Mucosa of gallbladder (tissue), 1 donor: Measurements from ENCODE around the gene HEATR5A. TPM values are rescaled to one million over a fixed set of nuclear protein-coding genes. Genes with fewer than 3 reads are reported as not detected.
"Not testable (repeated sequence)": the region's sequence is repeated elsewhere in the genome, so short reads cannot be mapped to it uniquely, and the experiment has no call there.

Experiments
- DNase-seq: peaks from one replicate; pipeline ENCODE4 v3.0.0-alpha.2; 2020; ENCODE audit warnings: low spot score
- total RNA-seq: library from RNA; stranded (reverse); gene quantifications from one replicate; pipeline ENCODE4 v1.2.1, GENCODE V29; 2021
- donor health status: DM: no; HTN: no; CAD: no.

HEATR5A gene
- total RNA-seq, 1 donor from 2014 or later, result 41.6 TPM

DNA sequence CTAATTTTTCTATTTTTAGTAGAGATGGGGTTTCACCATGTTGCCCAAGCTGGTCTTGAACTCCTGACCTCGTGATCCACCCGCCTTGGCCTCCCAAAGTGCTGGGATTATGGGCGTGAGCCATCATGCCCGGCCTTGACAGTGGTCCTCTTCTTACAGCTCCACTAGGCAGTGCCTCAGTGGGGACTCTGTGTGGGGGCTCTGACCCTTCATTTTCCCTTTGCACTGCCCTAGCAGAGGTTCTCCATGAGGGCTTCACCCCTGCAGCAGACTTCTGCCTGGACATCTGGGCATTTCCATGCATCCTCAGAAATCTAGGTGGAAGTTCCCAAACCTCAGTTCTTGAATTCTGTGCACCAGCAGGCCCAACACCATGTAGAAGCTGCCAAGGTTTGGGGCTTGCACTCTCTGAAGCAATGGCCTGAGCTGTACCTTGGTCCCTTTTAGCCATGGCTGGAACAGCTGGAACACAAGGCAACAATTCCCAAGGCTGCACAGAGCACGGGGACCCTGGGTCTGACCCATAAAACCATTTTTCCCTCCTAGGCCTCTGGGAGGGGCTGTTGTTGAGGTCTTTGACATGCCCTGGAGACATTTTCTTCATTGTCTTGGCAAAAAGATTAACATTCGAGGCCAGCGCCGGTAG, 90.4 kb downstream of the HEATR5A start:
- not testable (repeated sequence) for DNase-seq

GRCh38 chr14:31326111-31326510, 94.2 kb downstream of the HEATR5A start:
- DNase-seq, result no peak

DNA sequence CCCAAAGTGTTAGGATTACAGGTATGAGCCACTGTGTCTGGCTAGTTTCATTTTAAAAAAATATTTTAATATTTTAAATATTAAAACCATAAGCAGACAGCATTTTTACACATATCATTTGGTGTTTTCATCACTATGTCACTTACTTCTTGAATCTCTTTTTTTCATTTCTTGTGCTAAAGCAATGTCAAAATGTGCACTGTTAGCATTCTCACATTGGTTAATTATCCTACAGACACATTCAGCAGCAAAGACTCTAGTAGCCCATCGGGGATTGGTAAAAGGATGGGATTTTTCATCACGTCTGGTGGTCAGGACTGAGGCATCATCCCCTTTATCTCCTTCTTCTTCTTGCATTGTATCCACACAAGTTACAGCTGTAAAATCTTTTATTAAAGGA, 96.9 kb downstream of the HEATR5A start:
- no peak for DNase-seq

GRCh38 chr14:31320922-31321766, 99.2 kb downstream of the HEATR5A start:
- no peak for DNase-seq

DNA sequence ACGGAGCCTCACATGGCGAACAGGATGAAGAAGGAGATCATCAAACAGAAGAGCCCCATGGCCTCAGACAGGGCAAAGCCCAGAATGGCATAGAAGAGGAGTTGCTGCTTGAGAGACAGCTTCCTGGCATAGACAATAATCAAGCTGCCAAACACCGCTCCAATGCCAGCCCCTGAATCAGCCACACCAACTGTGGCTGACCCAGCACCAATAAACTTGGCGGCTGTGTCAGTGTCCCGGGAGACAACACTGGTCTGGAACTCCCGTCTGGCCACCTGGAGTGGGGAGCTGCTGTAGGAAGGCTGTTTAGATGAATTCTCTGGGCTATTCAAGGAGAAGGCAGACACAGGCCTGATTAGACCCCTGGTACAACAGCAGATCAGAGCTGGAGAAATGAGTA, 100.1 kb downstream of the HEATR5A start:
- no peak for DNase-seq

GRCh38 chr14:31319701-31320100, 100.6 kb downstream of the HEATR5A start:
- DNase-seq, result no peak

DNA sequence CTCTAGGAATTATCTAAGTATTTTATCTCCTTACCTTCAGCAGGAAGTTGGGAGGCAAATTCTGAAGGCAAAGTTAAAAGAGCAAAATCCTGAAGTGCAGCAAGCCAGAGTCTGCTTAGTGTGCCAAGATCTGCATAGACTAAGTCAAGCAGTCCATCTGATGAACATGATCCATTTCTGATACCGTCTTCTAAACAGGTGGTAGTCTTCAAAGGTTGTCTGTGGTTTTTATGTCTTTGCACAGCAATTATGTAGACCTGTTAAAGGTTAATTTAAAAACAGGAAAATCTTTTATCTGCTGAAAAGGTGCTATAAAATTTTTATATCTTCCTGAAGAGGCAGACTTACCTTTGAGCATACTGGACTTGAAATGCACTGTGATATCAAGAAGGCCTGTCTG, 107.4 kb downstream of the HEATR5A start:
- DNase-seq, result no peak

- not testable (repeated sequence) for DNase-seq
Measured at GRCh38 chr14:31312370-31312769, 108.0 kb downstream of the HEATR5A start.

- DNase-seq, result no peak
Measured at GRCh38 chr14:31307618-31308017, 112.7 kb downstream of the HEATR5A start.

DNA sequence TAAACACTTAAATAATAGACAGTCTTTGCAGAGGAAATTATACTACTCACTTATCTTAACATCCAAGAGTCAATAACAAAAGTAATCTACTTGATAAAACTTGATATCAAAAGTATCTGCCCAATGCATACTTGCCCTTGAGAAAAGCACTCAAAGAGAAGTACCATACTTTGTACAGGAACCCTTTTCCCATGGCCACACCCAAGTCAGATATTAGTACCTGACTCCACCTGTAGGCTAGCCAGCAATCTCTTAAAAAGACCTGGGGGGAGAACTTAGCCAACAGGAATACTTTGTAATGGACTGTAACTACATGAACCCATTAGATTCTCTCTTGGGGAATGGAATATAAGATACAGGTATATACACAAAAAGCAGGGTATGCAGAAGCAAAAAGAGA, 113.2 kb downstream of the HEATR5A start:
- no peak for DNase-seq

DNA sequence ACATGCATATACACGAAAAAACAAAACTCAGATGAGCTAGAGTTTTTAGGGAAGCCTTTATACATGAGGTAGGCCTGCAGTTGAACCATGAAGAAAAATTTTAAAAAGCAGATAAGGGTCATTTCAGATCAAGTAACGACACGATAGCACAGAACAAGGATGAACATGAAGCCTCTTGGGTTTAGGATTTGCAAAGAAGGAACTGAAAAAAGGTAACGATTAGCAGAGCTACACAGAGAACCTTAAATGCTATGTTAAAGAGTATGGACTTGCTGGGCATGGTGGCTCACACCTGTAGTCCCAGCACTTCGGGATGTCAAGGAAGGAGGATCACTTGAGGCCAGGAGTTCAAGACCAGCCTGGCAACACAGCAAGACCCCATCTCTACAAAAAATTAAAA, 116.7 kb downstream of the HEATR5A start:
- DNase-seq, result no peak

DNA sequence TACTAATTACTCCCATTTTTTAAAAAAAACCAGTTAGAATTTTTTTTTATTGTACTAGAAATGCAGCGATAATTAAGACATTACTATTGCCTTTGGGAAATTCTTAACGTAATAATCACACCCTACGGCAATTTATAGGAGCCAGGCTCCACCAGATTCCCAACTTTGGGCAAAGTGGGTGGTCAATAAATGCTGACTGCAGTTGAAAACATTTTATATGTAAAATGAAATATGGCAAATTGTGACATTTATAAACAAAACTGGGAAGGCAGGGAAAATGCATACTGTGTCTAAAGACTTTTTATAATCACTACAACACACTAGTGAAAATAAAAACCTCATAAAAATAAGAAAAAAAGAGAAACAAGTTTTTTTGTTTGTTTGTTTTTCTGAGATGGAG, 119.5 kb downstream of the HEATR5A start:
- DNase-seq, result no peak

DNA sequence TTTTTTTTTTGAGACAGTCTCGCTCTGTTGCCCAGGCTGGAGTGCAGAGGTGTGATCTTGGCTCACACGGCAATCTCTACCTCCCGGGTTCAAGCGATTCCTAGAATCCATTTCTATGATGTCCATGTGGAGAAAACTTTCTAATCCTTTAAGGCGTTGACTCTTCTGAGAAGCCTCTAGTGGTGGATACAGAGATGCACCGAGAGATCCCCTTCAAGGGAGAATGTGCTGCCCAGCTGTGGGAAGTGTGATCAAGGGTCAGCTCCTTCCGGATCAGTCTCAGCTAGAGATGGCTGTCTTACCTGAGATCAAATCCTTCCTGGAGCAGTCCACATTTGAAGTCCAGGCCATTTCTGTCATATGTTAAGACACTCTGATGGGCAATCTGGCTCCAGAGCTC, 120.1 kb downstream of the HEATR5A start:
- DNase-seq, result no peak

DNA sequence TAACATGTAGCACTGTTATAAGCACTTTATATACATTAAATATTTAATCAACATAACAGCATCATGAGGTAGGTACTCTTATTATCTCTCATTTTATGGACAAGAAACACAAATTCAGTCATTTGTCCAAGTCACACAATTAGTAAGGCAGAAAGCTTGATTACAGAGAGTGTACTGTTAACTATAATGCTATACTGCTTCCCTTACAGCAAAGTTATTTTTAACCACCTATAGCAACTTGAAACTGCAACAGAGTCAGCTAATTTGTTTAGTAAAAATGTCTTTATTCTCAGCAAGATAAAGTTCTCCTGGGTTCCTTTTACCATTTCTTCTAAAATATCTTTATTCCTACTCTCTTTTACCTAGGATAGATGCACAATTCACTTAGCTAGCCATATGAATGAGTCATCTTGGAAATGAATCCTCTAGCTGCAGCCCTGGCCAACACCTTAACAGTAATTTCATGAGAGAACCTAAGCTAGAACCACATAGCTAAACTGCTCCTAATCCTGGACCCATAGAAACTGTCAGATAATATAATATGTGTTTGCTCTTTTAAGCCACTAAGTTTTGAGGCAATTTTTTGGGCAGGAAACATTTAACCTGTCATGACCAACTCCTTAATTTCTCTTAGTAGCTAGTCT, 122.5 kb downstream of the HEATR5A start:
- no peak for DNase-seq

- no peak for DNase-seq
Measured at GRCh38 chr14:31297112-31297511, 123.2 kb downstream of the HEATR5A start.

DNA sequence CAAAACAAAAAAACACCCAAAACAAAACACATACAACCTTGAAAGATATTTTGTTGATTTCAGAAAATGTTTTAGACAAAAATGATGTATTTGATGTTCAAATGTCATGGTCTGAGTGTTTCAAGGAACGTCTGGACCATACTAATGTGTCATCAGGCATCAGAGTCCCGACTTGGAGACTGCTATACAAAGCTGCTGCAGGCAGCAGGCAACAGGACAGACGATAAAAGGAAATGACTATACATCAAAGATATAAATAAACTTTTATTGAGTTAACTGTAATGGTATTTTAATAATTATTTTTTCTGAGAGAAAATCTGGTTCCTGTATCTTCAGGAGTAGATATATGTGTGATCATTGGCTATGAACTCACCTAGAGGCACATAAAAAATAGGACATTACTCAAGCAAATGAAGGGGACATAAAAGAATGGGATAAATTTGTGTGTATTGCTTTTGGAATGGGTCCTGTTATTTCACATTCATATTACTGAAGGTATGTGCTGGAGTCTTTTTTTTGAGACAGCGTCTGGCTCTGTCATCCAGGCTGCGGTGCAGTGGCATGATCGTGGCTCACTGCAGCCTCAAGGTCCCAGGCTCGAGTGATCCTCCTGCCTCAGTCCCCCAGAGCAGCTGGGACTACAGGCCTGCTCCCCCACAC, 125.5 kb downstream of the HEATR5A start:
- no peak for DNase-seq

DNA sequence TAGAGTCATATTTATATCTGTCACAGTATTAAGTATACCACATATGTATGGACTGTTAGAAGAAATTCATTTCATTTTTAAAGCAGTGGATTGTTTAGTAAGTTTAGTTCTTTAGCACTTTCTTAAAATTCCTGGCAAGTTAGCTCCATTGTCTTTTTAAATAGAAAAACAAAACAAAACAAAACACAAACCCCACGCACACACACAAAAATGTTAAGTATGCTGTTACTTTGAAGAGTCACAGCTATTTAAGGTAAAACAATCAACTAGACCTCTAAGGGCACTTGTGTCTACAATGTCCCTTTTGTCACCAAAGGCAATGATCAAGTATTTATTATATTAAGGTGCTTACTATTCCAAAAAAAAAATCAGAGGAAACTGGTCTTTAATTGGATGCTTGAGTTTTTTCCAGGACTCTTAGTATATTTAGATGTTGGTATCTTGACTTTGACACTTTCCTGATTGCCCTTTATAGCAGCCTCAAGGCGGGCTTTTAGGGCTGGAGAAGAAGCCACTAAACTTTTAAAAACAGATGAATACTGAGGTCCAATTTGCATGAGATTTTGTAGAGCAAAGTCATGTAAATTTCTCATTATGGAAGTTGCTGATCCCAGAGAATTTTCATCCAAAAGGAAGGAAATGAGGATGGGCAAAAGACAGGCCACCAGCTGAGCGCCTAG, 127.3 kb downstream of the HEATR5A start:
- DNase-seq, result no peak

DNA sequence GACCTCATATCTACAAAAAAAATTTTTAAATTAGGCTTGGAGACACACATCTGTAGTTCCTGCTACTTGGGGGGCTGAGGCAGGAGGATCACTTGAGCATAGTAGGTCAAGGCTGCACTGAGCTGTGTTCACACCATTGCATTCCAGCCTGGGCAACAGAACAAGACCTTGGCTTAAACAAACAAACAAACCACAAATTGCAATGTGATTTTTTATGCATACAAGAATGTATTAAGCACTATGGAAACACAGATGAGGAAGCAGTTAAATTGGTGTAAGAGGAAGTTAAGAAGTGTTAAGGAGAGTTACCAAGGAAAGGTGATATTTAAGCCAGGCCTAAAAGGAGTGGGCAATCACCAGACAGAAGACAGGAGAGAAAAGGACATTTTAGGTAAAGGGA, 129.1 kb downstream of the HEATR5A start:
- no peak for DNase-seq

- DNase-seq, result no peak
Measured at GRCh38 chr14:31287294-31287972, 132.9 kb downstream of the HEATR5A start.

- no peak for DNase-seq
Measured at GRCh38 chr14:31286456-31287293, 133.7 kb downstream of the HEATR5A start.
